T-helper 2 cell treated with Interferon-gamma antibody and Interleukin-4, amounts not matched to agents 5 μg/mL and 100 μg/mL, for 36 hours (primary cell): ENCODE measurements around the gene CDH12.
"Not testable (repeated sequence)": the region's sequence is repeated elsewhere in the genome, so short reads cannot be mapped to it uniquely, and the experiment has no call there.

Experiments
- DNase-seq: peaks from one replicate; pipeline ENCODE4 v3.0.0; 2021; ENCODE audit warnings: low spot score
- H3K27ac Mint-ChIP-seq: one replicate; pipeline ENCODE4 v1.8.0; 2021; ENCODE audit warnings: mild to moderate bottlenecking, mixed read lengths
- H3K27me3 Mint-ChIP-seq: one replicate; pipeline ENCODE4 v1.8.0; 2021; ENCODE audit warnings: low read depth, mixed read lengths
- H3K36me3 Mint-ChIP-seq: one replicate; pipeline ENCODE4 v1.8.0; 2021; ENCODE audit warnings: low read depth, mixed read lengths
- H3K4me1 Mint-ChIP-seq: one replicate; pipeline ENCODE4 v1.8.0; 2021; ENCODE audit warnings: low read depth, mixed read lengths
- H3K4me3 Mint-ChIP-seq: one replicate; pipeline ENCODE4 v1.8.0; 2022; ENCODE audit warnings: mild to moderate bottlenecking, moderate library complexity, mixed read lengths
- H3K9me3 Mint-ChIP-seq: one replicate; pipeline ENCODE4 v1.8.0; 2021; ENCODE audit warnings: mixed read lengths

CDH12 gene

DNA sequence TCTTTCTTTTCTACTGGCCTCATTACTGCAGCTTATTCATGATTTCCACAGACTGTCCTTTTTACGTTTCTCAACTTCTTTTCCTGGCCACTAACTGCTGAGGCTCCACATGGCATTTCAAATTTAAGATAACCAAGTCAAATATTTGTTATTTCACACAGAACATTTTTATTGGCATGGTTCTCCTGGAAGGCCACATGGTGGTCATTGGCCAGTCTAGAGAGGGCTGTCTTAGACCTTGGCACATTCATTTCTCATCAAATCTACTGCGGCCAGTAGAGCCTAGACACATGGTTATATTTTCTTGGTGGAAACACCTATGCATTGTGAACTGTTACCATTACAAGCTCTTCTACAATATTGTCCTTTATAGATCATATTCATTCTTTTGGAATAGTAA lies 644.7 kb downstream of the CDH12 start:
- not testable (repeated sequence) for H3K27me3 Mint-ChIP-seq, H3K4me1 Mint-ChIP-seq, H3K36me3 Mint-ChIP-seq, H3K27ac Mint-ChIP-seq, H3K9me3 Mint-ChIP-seq, DNase-seq, H3K4me3 Mint-ChIP-seq

DNA sequence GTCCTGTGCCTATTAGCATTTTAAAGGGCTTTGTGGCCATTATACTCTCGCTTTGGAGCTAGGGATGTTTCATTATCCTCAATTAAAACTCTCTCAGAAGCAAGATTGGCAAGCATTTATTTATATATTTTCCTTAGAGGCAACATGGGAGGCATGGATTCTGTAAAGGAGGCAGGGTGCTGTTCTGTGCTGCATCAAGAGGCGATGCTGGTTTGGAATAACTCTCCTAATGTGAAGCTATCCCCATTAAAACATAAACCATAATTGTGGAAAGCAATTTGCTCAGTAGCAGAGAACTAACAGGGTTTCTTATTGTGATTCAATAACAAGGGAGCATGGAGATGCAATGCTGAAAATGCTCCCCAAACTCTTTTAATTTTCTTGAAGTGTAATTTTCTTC lies 664.5 kb downstream of the CDH12 start:
- not testable (repeated sequence) for H3K4me1 Mint-ChIP-seq, H3K4me3 Mint-ChIP-seq, H3K27me3 Mint-ChIP-seq, H3K27ac Mint-ChIP-seq, H3K36me3 Mint-ChIP-seq, DNase-seq
- H3K9me3 Mint-ChIP-seq: peaks cover 26% of the 10 kb centered on the region

DNA sequence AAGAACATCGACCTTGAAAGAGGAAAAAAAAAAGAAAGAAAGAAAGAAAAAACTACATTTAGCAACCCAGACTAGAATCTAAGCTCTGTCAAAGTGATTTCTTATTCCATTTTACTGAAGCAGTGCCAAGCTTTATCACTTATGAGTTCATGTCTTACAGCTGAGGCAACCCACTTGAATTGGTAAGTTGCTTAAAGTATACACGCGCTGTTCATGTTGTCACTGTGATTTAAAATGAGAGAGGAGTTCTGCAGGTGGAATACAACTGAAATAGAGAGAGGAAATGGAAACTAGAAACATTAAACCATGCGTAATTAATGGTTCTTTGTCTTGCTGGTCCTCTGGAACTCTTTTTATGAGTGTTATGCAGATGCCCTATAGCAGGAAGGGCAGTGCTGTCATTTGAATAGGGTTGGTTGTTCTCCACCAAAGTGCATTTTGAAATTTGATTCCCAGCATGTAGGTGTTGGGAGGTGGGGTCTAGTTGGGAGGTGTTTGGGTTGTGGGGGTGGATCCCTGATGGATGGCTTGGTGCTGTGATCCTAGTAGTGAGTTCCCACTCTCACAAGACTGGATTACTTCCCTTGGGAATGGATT lies 665.4 kb downstream of the CDH12 start:
- not testable (repeated sequence) for H3K27ac Mint-ChIP-seq, DNase-seq, H3K4me3 Mint-ChIP-seq, H3K36me3 Mint-ChIP-seq, H3K4me1 Mint-ChIP-seq, H3K27me3 Mint-ChIP-seq
- peaks cover 28% of the 10 kb centered on the region for H3K9me3 Mint-ChIP-seq

DNA sequence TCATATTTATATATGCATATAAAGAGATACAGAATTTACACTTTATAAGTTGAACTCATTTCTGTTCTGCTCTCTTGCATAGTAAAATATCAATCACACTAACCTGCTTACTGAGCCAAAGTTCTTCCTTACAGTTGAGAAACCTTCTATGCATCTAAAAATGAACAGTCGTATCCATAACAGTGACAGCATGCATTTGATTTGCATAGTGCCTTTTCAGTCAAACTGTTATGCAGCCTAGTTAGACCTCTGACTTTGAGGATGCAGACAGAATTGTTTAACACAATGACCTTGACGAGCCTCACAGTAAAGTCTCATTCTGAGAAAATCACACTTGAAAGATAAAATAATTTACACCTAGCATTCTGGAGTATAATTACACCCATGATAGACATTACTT lies 683.9 kb downstream of the CDH12 start:
- H3K27ac Mint-ChIP-seq, H3K27me3 Mint-ChIP-seq, H3K36me3 Mint-ChIP-seq, H3K4me3 Mint-ChIP-seq, DNase-seq, H3K4me1 Mint-ChIP-seq, H3K9me3 Mint-ChIP-seq: not testable (repeated sequence)

DNA sequence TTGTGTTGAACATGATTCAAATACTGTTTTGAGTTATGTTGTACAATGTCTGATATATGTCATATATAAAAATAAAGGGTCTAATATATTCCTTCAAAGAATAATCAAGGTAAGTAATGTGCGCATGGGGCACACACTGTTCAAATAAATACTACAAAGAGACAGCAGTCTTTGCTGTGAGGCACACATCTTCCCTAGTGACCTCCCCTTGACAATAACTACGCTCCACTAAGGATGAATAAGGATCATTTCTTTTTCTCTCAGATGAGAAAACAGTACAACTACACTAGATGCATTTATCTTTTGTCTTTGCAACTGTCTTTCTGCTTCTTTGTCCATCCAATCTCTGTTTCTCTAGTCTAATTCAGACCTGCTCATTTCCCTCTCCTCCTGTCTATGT lies 684.4 kb downstream of the CDH12 start:
- DNase-seq, H3K27ac Mint-ChIP-seq, H3K36me3 Mint-ChIP-seq, H3K4me3 Mint-ChIP-seq, H3K4me1 Mint-ChIP-seq, H3K27me3 Mint-ChIP-seq, H3K9me3 Mint-ChIP-seq: not testable (repeated sequence)

DNA sequence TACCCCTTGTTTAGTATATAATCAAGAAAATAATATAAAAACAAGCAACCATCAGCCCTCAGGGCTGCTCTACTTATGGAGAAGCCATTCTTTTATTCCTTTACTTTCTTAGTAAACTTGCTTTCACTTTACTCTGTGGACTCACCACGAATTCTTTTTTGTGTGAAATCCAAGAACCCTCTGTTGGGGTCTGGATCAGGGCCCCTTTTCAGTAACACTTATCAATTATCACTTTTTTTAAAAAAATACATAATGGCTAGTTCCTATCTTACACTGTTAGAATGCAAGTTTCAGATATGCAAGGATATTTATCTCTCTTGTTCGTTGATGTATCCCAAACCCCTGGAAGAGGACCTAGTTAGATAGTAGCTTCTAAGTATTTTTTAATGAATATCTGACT lies 687.2 kb downstream of the CDH12 start:
- H3K9me3 Mint-ChIP-seq: peaks cover 13% of the 10 kb centered on the region
- not testable (repeated sequence) for H3K27me3 Mint-ChIP-seq, H3K36me3 Mint-ChIP-seq, H3K4me3 Mint-ChIP-seq, H3K4me1 Mint-ChIP-seq, H3K27ac Mint-ChIP-seq, DNase-seq

DNA sequence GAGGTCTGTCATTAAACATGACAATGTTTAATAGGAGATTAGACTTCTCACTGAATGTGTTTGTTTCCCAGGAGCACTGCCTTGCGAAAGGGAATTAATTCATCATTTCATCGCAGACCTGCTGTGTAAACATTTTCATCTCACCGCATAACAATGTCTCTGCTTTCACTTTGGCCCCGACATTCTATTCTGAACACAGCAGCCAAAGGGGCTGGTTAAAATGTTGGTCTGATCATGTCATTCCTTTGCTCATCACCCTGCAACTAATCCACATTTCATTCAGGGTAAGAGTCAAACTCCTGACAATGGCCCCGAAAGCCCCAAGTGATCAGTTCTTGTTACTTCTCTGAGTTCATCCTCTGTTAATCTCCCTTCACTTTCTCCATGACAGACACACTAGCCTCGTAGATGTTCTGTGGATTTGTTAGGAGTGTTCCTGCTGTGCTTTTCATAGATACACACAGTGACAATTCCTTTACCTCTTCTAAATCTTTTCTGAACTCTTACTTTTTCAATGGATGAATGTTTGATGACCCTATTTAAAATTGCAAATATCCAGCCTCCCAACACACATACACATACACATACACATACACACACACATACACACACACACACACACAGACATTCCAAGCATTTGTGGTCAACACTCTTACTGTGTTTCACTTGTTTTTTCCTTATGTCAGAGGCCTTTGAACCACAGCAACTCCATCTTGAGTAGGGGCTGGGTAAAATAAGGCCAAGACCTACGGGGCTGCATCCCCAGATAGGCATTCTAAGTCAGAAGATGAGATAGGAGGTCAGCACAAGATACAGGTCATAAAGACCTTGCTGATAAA lies 688.0 kb downstream of the CDH12 start:
- not testable (repeated sequence) for H3K27ac Mint-ChIP-seq, H3K36me3 Mint-ChIP-seq, H3K4me1 Mint-ChIP-seq, H3K27me3 Mint-ChIP-seq, H3K4me3 Mint-ChIP-seq, DNase-seq
- peaks cover 13% of the 10 kb centered on the region for H3K9me3 Mint-ChIP-seq

DNA sequence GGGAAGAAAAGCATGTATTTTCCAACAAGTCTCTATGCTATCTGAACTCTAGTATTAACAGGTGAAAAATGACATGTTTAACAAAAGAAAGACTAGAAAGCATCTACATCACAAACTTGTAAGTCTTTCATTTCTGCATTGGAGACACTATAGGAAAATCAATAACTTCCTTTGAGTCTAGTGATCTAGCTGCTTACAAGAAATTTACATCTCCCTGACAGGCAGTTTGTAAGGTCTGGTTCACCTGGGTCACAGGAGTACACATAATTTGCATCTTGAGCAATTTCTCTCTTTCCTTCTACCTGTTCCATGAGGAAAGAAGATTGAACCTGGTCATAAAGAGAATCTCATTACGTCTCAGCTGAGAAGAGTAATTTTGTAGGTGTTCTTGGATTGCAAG lies 696.2 kb downstream of the CDH12 start:
- not testable (repeated sequence) for DNase-seq, H3K27ac Mint-ChIP-seq, H3K36me3 Mint-ChIP-seq, H3K4me3 Mint-ChIP-seq, H3K9me3 Mint-ChIP-seq, H3K4me1 Mint-ChIP-seq, H3K27me3 Mint-ChIP-seq

DNA sequence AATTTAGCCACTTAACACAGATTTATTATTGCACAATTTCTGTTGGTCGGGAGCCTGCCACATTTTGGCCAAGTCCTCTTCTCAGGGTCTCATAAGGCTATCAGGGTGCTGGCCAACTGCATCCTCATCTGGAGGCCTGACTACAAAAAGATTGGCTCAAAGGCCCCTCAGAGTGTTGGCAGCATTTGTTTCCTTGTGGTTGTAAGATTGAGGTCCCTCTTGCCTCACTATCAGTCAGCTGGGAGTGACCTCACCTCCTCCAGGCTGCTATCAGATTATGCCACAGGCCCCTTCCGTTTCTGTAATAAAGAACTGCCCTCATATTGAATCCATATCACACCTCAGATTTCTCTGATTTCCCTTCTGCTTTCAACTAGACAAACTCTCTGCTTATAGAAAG lies 698.4 kb downstream of the CDH12 start:
- H3K27ac Mint-ChIP-seq, H3K4me1 Mint-ChIP-seq, H3K9me3 Mint-ChIP-seq, DNase-seq, H3K36me3 Mint-ChIP-seq, H3K27me3 Mint-ChIP-seq, H3K4me3 Mint-ChIP-seq: not testable (repeated sequence)

DNA sequence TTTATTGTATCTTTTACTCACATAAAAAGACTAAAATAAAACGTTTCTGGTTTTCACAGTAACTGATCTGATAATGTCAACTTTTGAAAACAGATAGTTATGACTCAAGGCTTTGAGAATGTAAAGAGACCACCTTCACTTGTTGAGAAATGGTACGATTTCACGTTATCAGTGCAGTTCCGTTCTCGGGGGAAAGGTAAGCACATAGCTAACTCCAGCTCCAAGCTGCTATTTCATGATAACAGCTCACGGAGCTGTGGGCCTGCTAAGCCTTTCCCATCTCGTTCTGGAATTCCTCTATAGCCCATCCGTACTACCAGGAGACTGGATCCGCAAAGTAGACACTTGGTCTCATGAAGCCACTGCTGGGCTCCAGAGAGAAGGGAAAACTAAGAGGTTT lies 701.3 kb downstream of the CDH12 start:
- DNase-seq, H3K27ac Mint-ChIP-seq, H3K27me3 Mint-ChIP-seq, H3K9me3 Mint-ChIP-seq, H3K4me3 Mint-ChIP-seq, H3K4me1 Mint-ChIP-seq, H3K36me3 Mint-ChIP-seq: not testable (repeated sequence)

DNA sequence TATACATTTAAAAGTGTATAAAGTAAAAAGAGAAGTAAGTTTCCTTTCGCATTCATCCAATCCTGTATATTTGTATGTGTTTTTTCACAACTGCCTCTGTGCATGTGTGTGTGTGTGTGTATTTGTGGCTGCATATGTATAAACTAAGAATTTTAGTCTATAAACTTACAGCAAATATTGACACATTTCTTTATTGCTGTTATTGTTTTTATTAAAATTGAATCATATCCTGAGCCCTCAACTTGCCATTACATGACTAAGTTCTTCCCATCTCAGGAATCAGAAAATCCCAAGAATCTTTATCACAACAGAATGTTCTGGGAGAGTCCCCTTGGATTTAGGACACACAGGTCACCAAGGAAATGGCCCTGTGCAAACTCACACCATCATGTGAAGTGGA lies 712.7 kb downstream of the CDH12 start:
- H3K27me3 Mint-ChIP-seq, H3K9me3 Mint-ChIP-seq, H3K4me1 Mint-ChIP-seq, H3K27ac Mint-ChIP-seq, DNase-seq, H3K36me3 Mint-ChIP-seq, H3K4me3 Mint-ChIP-seq: not testable (repeated sequence)

DNA sequence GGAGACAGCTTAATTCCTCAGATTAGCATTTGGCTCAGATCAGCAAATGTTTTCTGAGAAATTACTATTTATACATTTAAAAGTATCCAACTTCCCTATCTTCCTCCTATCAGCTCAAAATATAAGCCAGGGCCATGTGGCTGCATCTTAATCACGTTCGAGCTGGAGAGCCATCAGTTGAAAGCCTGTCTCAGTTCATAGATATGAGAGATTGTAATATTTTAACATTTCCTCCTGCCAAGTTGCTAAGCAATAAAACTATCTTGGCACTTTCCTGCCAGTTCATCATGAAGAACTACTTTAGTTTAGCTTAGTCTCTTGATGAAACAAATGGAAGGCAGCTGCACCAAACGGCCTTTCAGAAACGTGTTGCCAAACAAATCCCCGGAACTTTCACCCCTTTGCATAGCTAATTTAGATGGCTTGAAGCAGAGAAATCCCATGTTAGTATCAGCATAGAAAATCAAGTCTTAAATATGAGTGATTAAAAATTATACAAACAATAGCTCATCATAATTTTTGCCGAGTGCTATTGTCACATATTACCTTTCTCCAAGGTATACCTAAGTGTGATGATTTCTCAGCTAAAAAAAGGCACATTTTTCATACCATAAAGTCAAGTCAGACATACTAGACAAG lies 713.4 kb downstream of the CDH12 start:
- not testable (repeated sequence) for H3K27me3 Mint-ChIP-seq, H3K9me3 Mint-ChIP-seq, H3K4me1 Mint-ChIP-seq, DNase-seq, H3K36me3 Mint-ChIP-seq, H3K27ac Mint-ChIP-seq, H3K4me3 Mint-ChIP-seq

DNA sequence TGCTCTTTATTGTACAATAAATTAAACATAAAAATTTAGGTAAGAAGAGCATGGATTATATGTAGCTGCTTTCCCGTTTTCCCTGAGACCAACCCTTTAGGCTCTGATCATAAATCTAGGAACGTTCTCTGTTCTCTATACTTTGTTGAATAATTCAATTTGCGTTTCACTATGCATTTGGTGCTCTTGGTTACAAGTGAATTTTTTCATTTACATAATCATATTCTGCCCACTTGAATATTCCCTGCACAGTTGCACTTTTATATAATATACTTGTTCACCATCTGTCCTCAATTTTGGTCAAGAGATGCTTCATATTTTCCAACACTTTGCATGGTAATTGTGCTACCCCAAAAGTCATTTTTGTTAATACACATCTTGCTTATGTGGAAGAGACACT lies 741.8 kb downstream of the CDH12 start:
- H3K4me1 Mint-ChIP-seq: no peaks in the 10 kb centered on the region
- no peak for DNase-seq
- no peak overlapping the region for H3K27ac Mint-ChIP-seq
- no peaks in the 10 kb centered on the region for H3K27me3 Mint-ChIP-seq
- H3K4me3 Mint-ChIP-seq: no peak overlapping the region
- peaks cover 30% of the 10 kb centered on the region for H3K9me3 Mint-ChIP-seq
- no peaks in the 10 kb centered on the region for H3K36me3 Mint-ChIP-seq

DNA sequence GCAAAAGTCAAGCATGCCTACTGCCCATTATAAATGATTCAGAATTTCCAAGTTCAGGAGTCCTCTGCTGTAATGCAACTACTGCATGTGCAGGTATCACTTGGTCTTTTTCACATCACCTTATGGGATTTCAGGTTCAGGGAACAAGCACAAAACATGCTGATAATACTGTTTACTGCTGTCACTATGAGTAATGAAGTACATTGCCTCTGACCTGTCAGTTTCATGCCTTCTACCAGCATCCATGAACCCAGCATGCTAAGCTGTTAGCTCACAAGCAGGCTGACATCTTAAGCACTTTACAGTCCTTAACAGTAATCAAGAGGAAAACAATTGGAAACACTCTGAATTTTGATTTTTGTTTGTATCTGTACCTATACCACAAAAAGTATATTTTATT lies 743.8 kb downstream of the CDH12 start:
- H3K4me1 Mint-ChIP-seq: no peaks in the 10 kb centered on the region
- peaks cover 24% of the 10 kb centered on the region for H3K9me3 Mint-ChIP-seq
- no peak overlapping the region for H3K27ac Mint-ChIP-seq
- DNase-seq: no peak
- H3K4me3 Mint-ChIP-seq: no peak overlapping the region
- no peaks in the 10 kb centered on the region for H3K36me3 Mint-ChIP-seq
- H3K27me3 Mint-ChIP-seq: no peaks in the 10 kb centered on the region
